Measurements from ENCODE around the gene ANKFN1. TPM values are rescaled to one million over a fixed set of nuclear protein-coding genes. Genes with fewer than 3 reads are reported as not detected.

ANKFN1 gene
- total and polyA plus RNA-seq, 2 of the 13 experiments (the other 11 are each of a cell fraction or from before 2014, with no cell fraction given), result not detected

GRCh38 chr17:56316604-56317003 is 163.3 kb downstream of the ANKFN1 start (continued):
- TF ChIP-seq NFIB (CRISPR knock-in tag; IDR thresholded peaks at IDR 0.05; ENCODE audit: borderline replicate concordance) (no peak), ZNF878 (CRISPR knock-in tag; IDR thresholded peaks at IDR 0.05) (no peak)

DNA sequence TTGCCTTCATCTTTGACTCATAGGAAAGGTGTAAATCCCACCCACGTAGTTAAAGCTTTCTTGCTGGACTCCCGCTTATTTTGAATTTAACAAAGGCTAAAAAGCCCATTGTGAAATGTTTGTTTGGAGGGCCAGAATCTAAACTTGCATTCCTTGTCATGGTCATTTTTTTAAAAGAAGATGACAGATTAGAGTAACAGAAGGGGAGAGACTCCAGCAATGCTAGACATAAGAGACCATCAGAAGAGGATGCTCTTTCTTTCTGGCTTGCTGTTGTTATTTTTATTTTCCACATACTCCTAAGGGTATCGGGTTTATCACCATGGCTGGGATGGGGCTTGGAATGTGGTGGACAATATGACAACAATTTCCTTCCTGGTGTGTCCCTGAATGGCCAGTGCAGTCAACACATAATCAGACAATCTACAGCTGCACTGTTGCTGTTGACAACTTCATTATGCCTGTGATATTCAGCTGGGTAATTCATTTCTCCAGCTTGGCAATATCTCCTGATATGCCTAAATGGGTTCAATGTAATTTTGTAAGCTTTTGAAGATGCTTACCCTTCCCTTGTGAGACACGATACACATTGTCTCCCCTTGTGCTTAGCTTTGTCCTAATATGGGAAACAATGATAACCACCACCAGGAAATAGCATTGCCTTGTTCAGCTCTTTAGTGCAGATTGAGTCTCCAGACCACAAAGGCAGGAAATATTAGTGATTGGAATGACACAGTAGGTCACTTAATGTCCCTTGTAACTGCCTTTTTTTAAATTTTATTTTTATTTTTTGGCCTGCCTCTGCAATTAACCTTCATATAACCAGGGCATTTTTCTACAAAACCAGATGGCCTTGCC is 164.3 kb downstream of the ANKFN1 start:
- DNase-seq (ENCODE audit: low spot score) (no peak), FAIRE-seq (no peak), ATAC-seq (no peak)
- Histone ChIP-seq H2AFZ (ENCODE audit: low read length) (no peak overlapping the region), H3K79me2 (ENCODE audit: insufficient read depth, low read length) (no peaks in the 10 kb centered on the region), H3K4me2 (ENCODE audit: low read depth, low read length) (no peak overlapping the region), H3K27me3 (ENCODE audit: control insufficient read depth in 1 of 2, insufficient read depth in 2 of 2, low read length in 2 of 2) (peaks cover 0 to 5% of the 10 kb centered on the region in 2 experiments; a peak in 2 of 5 replicates), H3K4me3 (replicated peaks in 1 of 3; ENCODE audit: insufficient read depth in 1 of 3, low read depth in 2 of 3, low read length in 3 of 3) (no peak overlapping the region), H3K36me3 (replicated peaks in 1 of 2; ENCODE audit: control insufficient read depth in 1 of 2, insufficient read depth in 2 of 2, low read length in 2 of 2) (no peaks in the 10 kb centered on the region), H4K20me1 (ENCODE audit: insufficient read depth, low read length) (no peaks in the 10 kb centered on the region), H3K4me1 (ENCODE audit: insufficient read depth, low read length) (no peaks in the 10 kb centered on the region), H3K9ac (ENCODE audit: insufficient read depth, low read depth, low read length) (no peak overlapping the region), H3K27ac (ENCODE audit: extremely low read length, insufficient read depth, low read length) (no peak overlapping the region), H3K9me3 (ENCODE audit: low read length) (no peaks in the 10 kb centered on the region)
- ChIA-PET CTCF (ENCODE audit: low intra/inter-chr PET ratio, low total read pairs) (no interaction called here), POLR2A (no interaction called here)
- no TSS peak for BruUV-seq (replicated peaks)
- WGBS (ENCODE audit: low lambda C conversion rate), result under 1% methylated on average over 4 of the region's 4 CpGs
- intact Hi-C loops (cut with micrococcal nuclease; ENCODE audit: unreplicated experiment) (no loop called here), in situ Hi-C loops (cut with HindIII; ENCODE audit: extremely low pct_ligation_motif_present, low pct_unique_long_range_greater_than_20kb) (no loop called here)
- no peak for TF ChIP-seq CREB1 (IDR thresholded peaks at IDR 0.05)
- TF ChIP-seq CREB1 (CRISPR knock-in tag; IDR thresholded peaks at IDR 0.05), result no peak
- no peak for TF ChIP-seq NFATC3 (CRISPR knock-in tag; IDR thresholded peaks at IDR 0.05)
- no peak for TF ChIP-seq NPAS2 (CRISPR knock-in tag; IDR thresholded peaks at IDR 0.05; ENCODE audit: borderline replicate concordance)
- no peak for TF ChIP-seq NBN (conservative IDR thresholded peaks at IDR 0.05)
- TF ChIP-seq ZNF780A (CRISPR knock-in tag; IDR thresholded peaks at IDR 0.05), result no peak
- no peak for TF ChIP-seq SETDB1 (CRISPR knock-in tag; IDR thresholded peaks at IDR 0.05; ENCODE audit: borderline replicate concordance)
- no peak for TF ChIP-seq TBP (CRISPR knock-in tag; IDR thresholded peaks at IDR 0.05)
- no peak for TF ChIP-seq ZNF124 (CRISPR knock-in tag; IDR thresholded peaks at IDR 0.05)
- no peak for TF ChIP-seq ATM (IDR thresholded peaks at IDR 0.05; ENCODE audit: borderline replicate concordance)

Measured in HepG2 (cell line).